ENCODE data around the gene PRSS50.

PRSS50 gene

GRCh38 chr3:46756642-46757041 is 39.0 kb upstream of the PRSS50 start:
- TF ChIP-seq TCF12 (IDR thresholded peaks at IDR 0.05; ENCODE audit: low read depth): no peak
- TF ChIP-seq EP300 (IDR thresholded peaks at IDR 0.05; ENCODE audit: borderline replicate concordance): no peak
- no peak for TF ChIP-seq ZBTB7A (IDR thresholded peaks at IDR 0.05; ENCODE audit: low read depth)
- no peak for TF ChIP-seq TEAD4 (IDR thresholded peaks at IDR 0.05)
- no peak for TF ChIP-seq MAX (IDR thresholded peaks at IDR 0.05)
- TF ChIP-seq REST (IDR thresholded peaks at IDR 0.05; ENCODE audit: low read depth): no peak
- TF ChIP-seq TAF1 (IDR thresholded peaks at IDR 0.05; ENCODE audit: low read depth): no peak
- TF ChIP-seq RAD21 (IDR thresholded peaks at IDR 0.05; ENCODE audit: low read depth): no peak
- no peak for TF ChIP-seq FOXM1 (IDR thresholded peaks at IDR 0.05; ENCODE audit: borderline replicate concordance, low read depth)
- TF ChIP-seq YY1 (IDR thresholded peaks at IDR 0.05; ENCODE audit: low read depth): no peak
- TF ChIP-seq EGR1 (IDR thresholded peaks at IDR 0.05): no peak
- TF ChIP-seq CEBPB (IDR thresholded peaks at IDR 0.05): no peak
- TF ChIP-seq NFIC (IDR thresholded peaks at IDR 0.05): no peak
- no peak for TF ChIP-seq CREB1 (IDR thresholded peaks at IDR 0.05; ENCODE audit: low read depth)
- TF ChIP-seq USF1 (IDR thresholded peaks at IDR 0.05): no peak

DNA sequence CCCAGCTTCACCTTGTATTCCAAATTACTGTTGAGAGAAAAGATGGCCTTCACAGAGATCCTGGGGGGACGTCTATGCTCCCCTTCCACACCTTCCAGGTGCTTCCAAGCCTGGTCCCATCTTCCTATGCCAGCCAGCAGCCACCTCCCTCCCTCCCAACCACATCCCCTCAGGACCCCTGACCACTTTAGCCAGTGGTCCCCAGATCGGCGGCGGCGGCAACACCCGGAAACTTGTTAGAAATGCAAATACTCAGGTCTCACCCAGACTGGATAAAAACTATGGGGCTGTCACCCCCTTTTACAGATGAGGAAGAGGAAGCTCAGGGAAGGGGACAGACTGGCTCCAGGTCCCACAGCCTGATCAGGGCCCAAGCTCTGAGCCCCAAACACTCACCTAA is 38.0 kb upstream of the PRSS50 start:
- TF ChIP-seq TEAD4 (IDR thresholded peaks at IDR 0.05): no peak
- no peak for TF ChIP-seq EP300 (IDR thresholded peaks at IDR 0.05; ENCODE audit: borderline replicate concordance)
- TF ChIP-seq ZBTB7A (IDR thresholded peaks at IDR 0.05; ENCODE audit: low read depth): no peak
- TF ChIP-seq CEBPB (IDR thresholded peaks at IDR 0.05): no peak
- no peak for TF ChIP-seq USF1 (IDR thresholded peaks at IDR 0.05)
- no peak for TF ChIP-seq EGR1 (IDR thresholded peaks at IDR 0.05)
- TF ChIP-seq YY1 (IDR thresholded peaks at IDR 0.05; ENCODE audit: low read depth): no peak
- TF ChIP-seq MAX (IDR thresholded peaks at IDR 0.05): no peak
- no peak for TF ChIP-seq TCF12 (IDR thresholded peaks at IDR 0.05; ENCODE audit: low read depth)
- no peak for TF ChIP-seq NFIC (IDR thresholded peaks at IDR 0.05)

GRCh38 chr3:46750555-46751038 is 32.9 kb upstream of the PRSS50 start:
- TF ChIP-seq REST (IDR thresholded peaks at IDR 0.05; ENCODE audit: low read depth): no peak
- TF ChIP-seq TEAD4 (IDR thresholded peaks at IDR 0.05): no peak
- TF ChIP-seq EP300 (IDR thresholded peaks at IDR 0.05; ENCODE audit: borderline replicate concordance): no peak
- TF ChIP-seq USF1 (IDR thresholded peaks at IDR 0.05): no peak
- TF ChIP-seq CREB1 (IDR thresholded peaks at IDR 0.05; ENCODE audit: low read depth): no peak
- no peak for TF ChIP-seq RAD21 (IDR thresholded peaks at IDR 0.05; ENCODE audit: low read depth)
- TF ChIP-seq YY1 (IDR thresholded peaks at IDR 0.05; ENCODE audit: low read depth): no peak
- TF ChIP-seq EGR1 (IDR thresholded peaks at IDR 0.05): no peak
- TF ChIP-seq NFIC (IDR thresholded peaks at IDR 0.05): no peak
- no peak for TF ChIP-seq MAX (IDR thresholded peaks at IDR 0.05)
- TF ChIP-seq FOXM1 (IDR thresholded peaks at IDR 0.05; ENCODE audit: borderline replicate concordance, low read depth): no peak
- TF ChIP-seq TCF12 (IDR thresholded peaks at IDR 0.05; ENCODE audit: low read depth): no peak
- no peak for TF ChIP-seq CEBPB (IDR thresholded peaks at IDR 0.05)

- TF ChIP-seq CEBPB (IDR thresholded peaks at IDR 0.05) (no peak), CREB1 (IDR thresholded peaks at IDR 0.05; ENCODE audit: low read depth) (no peak), TAF1 (IDR thresholded peaks at IDR 0.05; ENCODE audit: low read depth) (no peak), TCF12 (IDR thresholded peaks at IDR 0.05; ENCODE audit: low read depth) (no peak), YY1 (IDR thresholded peaks at IDR 0.05; ENCODE audit: low read depth) (no peak), REST (IDR thresholded peaks at IDR 0.05; ENCODE audit: low read depth) (no peak), FOXM1 (IDR thresholded peaks at IDR 0.05; ENCODE audit: borderline replicate concordance, low read depth) (no peak), EGR1 (IDR thresholded peaks at IDR 0.05) (no peak), TEAD4 (IDR thresholded peaks at IDR 0.05) (no peak)
Measured at GRCh38 chr3:46749129-46749528, 31.5 kb upstream of the PRSS50 start.

All from Ishikawa (cell line).